Measurements from ENCODE around the gene LGALS9C.
"Not testable (repeated sequence)": the region's sequence is repeated elsewhere in the genome, so short reads cannot be mapped to it uniquely, and the experiment has no call there.

Gene LGALS9C

GRCh38 chr17:18476508-18477308 is at the start of gene LGALS9C:
Gene LGALS9C, plus strand, starts transcription at chr17:18476789. Its CDS starts 66 bp downstream, at chr17:18476855.
- DNase-seq = peak; percentile 54 to 55

DNA sequence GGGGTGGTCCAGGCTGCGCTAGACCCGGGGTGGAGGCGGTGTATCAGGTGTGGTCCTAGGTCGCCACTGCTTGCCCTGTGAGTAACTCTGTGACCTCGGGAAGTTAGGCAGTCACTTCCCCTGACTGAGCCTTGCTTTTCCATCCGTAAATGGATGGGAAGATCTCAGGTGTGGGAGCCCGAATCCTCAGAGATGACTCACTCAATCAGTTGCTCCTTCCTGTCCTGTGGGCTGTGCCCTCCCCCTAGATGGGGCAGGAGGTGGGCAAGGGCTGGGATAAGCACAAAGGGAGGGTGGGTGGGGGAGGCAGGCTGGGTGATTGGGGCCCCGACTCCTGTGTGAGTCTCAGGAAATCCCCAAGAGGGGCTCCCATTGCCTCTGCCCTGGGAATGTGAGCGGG is 44.4 kb upstream of the LGALS9C start:
- DNase-seq = not testable (repeated sequence)

- DNase-seq = not testable (repeated sequence)
These were observed 37.1 kb upstream of the LGALS9C start for GRCh38 chr17:18439465-18439870.

GRCh38 chr17:18442093-18442492 is 34.5 kb upstream of the LGALS9C start:
- not testable (repeated sequence) for DNase-seq

- DNase-seq = not testable (repeated sequence)
These were observed 34.1 kb upstream of the LGALS9C start for GRCh38 chr17:18442532-18442931.

DNA sequence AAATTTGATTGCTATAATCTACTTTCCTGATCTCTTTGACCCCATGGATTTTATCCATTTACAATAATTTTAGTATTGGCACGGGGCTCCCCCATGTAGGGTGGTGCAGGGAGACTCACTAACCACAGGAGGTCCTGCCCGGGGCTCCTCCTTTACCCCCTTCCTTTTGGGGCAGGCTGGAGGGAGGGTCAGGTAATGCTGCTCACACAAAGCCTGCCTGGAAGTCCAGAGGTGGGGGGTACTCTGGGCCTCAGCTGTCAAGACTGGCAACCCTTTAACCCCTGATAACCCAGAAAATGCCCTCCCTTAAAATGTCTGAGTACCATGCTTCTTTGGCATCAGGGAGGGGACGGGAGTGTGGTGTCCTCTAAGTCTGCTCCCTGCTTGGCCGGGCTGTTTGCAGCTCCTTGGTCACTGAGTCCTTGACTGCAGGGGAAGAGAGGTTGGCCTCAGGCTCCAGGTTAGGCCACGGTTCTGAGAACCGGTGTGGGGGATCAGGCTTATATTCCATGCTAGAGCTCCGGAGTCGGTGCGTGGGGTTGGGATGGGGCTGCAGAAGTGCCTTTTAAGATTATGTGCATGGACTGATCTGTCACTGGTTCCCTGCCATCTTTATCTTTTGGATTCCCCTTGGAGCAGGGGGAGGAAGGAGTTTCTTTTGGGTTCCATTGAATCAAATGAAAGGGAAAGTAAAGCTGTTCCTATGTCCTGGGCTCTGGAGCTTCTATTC is 28.9 kb upstream of the LGALS9C start:
- not testable (repeated sequence) for DNase-seq

DNA sequence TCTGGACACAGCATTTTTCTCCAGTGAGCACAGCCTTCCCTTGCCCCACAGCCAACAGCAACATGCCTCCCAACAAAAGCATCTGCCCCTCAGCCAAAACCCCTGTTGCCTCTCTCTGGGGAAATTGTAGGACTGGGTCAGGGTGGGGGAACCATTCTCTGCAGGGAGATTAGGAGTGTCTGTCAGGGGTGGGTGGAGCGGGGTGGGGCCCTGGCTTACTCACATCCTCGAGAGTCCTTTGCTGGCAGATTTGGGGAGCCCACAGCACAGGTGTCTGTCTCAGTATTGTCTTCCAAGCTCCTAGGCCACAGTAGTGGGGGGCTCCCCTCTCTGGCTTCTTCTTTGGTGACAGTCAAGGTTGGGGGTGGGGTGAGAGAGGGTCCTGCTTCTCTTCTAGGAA is 28.3 kb upstream of the LGALS9C start:
- not testable (repeated sequence) for DNase-seq

- DNase-seq = not testable (repeated sequence)
These were observed 26.8 kb upstream of the LGALS9C start for GRCh38 chr17:18449833-18450232.

- DNase-seq = not testable (repeated sequence)
These were observed 25.6 kb upstream of the LGALS9C start for GRCh38 chr17:18450998-18451397.

GRCh38 chr17:18451969-18452368 is 24.6 kb upstream of the LGALS9C start:
- not testable (repeated sequence) for DNase-seq

GRCh38 chr17:18459035-18459434 is 17.6 kb upstream of the LGALS9C start:
- not testable (repeated sequence) for DNase-seq

- DNase-seq = not testable (repeated sequence)
These were observed 12.6 kb upstream of the LGALS9C start for GRCh38 chr17:18463831-18464502.

- not testable (repeated sequence) for DNase-seq
These were observed 10.2 kb upstream of the LGALS9C start for GRCh38 chr17:18466250-18466983.

GRCh38 chr17:18467001-18467400 is 9.6 kb upstream of the LGALS9C start:
- DNase-seq = not testable (repeated sequence)

DNA sequence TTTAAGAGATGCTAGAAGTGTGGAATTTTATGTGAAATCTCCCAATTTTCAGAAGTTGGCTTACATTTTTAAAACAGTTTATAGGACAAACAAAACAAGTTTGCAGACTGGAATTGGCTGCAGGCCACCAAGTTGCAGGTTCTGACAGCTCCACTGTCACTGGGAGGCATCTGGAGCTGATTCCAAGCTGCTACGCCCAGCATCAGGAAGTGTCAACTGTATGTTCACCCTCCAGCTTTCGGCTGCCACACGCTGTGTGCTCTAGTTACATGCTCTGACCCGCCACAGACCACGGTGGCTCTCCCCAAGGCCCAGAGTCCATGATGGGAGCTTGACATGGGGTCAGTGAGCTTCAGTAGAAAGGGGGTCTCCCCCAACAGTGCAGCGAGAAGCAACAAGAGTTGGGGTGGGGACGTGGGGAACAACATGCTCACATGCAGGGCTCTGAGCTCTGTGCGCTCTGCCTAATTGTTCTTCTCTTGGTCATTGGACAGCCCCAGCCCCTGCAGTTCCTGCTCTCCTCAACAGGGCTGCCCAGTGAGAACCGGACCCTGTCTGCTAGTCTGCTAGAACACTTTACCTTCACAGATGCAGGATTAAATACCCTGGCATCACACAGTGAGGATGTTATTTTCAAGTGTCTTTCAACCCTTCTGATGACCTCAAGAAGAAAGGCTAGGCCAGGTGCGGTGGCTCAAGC is 8.0 kb upstream of the LGALS9C start:
- DNase-seq = not testable (repeated sequence)

DNA sequence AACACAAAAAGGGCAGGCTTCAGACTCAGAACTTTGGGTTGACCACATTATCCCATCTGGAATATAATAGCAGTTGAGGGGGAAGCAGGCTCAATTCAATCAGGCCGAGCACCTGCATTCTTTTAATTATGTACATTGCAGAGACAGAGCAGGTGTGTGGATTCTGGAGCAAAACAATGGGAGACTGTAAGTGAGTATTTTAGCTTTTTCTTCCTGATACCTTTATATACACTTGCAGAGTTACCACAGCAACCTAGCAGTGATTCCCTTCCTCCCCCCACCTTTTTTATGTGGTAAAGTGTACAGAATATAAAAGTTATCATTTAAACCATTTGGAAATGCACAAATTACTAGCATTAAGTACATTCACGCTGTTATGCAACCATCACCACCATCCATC is 6.8 kb upstream of the LGALS9C start:
- not testable (repeated sequence) for DNase-seq

GRCh38 chr17:18470345-18470930 is 6.2 kb upstream of the LGALS9C start:
- DNase-seq = not testable (repeated sequence)

DNA sequence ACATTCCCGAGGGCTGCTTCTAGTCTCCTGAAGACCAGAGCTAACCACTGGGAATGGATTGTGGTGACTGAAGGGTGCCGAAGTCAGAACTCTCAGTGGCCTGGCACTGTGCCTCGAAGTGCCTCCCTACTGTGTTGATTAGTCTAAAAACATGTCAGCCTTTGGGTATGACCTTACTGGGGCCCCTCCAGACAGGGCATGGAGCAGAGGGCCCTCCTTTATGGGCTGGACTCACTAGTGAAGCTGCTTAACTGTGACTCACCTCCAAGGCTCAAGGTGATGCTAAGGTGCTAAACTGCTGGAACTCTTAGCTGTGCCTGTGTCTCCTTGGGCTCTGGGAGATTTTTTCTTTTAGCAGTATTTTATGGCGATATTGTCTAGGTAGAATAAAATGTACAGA is 2.6 kb upstream of the LGALS9C start:
- DNase-seq = not testable (repeated sequence)

DNA sequence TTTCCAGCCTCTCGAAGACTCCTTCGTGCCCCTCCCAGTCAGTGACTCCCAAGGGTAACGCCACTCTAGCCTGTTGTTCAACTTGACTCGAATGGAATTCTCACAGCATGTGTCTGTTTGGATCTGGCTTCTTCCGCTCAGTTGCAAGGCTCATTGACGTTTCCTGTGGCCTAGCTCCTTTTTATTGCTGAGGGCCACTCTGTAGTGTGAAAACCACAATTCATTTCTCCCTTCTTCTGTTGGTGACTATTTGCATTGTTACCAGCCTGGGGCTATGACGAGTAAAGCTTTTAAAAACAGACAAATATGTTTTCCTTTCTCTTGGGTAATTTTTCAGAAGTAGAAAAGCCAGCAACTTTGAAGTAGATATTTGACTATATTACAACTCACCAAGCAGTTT is 1.8 kb upstream of the LGALS9C start:
- DNase-seq = peak; percentile 38 to 56

DNA sequence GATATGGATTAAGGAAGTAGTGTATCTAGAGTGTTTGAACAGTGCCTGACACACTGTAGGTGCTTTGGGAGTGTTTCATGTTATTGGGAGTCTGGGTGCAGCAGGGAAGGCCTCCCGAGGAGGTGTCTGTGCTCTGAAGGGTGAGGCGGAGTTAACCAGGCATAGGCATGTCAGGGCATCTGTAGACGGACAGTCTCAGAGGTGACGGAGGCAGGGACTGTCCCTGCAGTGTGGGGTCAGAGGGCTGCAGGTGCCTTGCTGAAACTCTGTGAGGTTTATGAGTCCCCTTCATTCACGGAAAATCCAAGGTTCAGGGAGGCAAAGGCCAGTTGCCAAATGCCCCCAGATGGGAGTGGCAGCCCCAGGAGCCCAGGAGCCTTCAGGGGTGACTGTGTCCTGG is 778 bp downstream of the LGALS9C start:
- not testable (repeated sequence) for DNase-seq

DNA sequence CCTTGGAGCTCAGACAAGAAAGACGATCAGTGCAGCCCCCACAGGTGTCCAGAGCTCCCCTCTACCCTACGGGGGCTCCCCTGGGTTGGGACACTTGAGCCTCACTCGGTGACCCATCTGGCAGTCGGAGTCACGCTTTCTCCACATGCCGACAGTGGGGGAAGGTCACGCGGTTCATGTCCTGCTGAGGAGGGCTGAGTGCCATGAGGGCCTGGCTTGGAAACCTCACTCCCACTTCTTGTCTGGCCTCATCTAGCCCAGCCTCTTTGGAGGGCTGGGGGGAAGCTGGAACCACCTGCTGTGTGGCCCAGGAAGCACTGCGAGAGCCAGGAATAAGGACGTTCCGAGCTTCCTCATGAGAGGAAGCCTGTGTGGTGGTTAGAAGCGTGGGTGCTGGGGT is 1.8 kb downstream of the LGALS9C start:
- DNase-seq = not testable (repeated sequence)
